Endothelial cell of umbilical vein (primary cell): Measurements from ENCODE around the gene RAP2A. TPM values are rescaled to one million over a fixed set of nuclear protein-coding genes. Genes with fewer than 3 reads are reported as not detected.

Source experiments
- BruUV-seq: library from RNA; stranded (reverse); fragments of 400-500 nt; replicated peaks from 2 replicates; lab custom pipeline; 2021; lab: Mats Ljungman, UMichigan
- CTCF ChIA-PET: fragments of 300-600, 350-600 bp; sonication (Branson Sonifier 250); formaldehyde crosslinking; loops from one replicate; lab custom pipeline; 2021; ENCODE audit warnings: antibody characterized with exemption, inconsistent platforms; lab: Charles Lee
- POLR2A ChIA-PET: fragments of 300-600, 350-600 bp; sonication (Branson Sonifier 250); formaldehyde crosslinking; loops from one replicate; lab custom pipeline; 2021; ENCODE audit warnings: antibody characterized with exemption, inconsistent platforms; lab: Charles Lee
- DNase-seq: peaks from one replicate; pipeline ENCODE4 v3.0.0-alpha.2; 2011; ENCODE audit warnings: low read depth, low spot score
- FAIRE-seq: peaks from 2 replicates; lab custom pipeline; 2011; peaks lifted over from hg19 to GRCh38; lab: Jason Lieb, UNC
- H2AFZ ChIP-seq: 2 replicates; pipeline ENCODE4 v1.6.0; 2012; ENCODE audit warnings: low read depth, low read length, control low read depth, inconsistent platforms
- H3K27ac ChIP-seq: 2 replicates; pipeline ENCODE4 v1.5.1; 2011; ENCODE audit warnings: low read depth, mild to moderate bottlenecking, control low read depth, low read length, moderate library complexity; ENCODE audit not compliant: insufficient read depth
- H3K27me3 ChIP-seq, 2 experiments: 2 replicates each; pipeline versions ENCODE4 v1.6.0 to v1.6.1; 2011; ENCODE audit warnings: low read length in 2 of 2, mixed read lengths in 1 of 2; ENCODE audit not compliant: control insufficient read depth in 2 of 2, insufficient read depth in 2 of 2
- H3K36me3 ChIP-seq, 2 experiments: 2 replicates in 1 of 2; 3 replicates in 1 of 2; pipeline ENCODE4 v1.5.1; 2011; ENCODE audit warnings: low read length in 2 of 2, mild to moderate bottlenecking in 1 of 2, moderate library complexity in 1 of 2; ENCODE audit not compliant: control insufficient read depth in 2 of 2, insufficient read depth in 2 of 2; ENCODE audit errors: extremely low read depth in 1 of 2
- H3K4me1 ChIP-seq: 3 replicates; pipeline ENCODE4 v1.5.1; 2011; ENCODE audit warnings: mild to moderate bottlenecking, low read length; ENCODE audit not compliant: control insufficient read depth, insufficient read depth; ENCODE audit errors: extremely low read depth
- H3K4me2 ChIP-seq: 2 replicates; pipeline ENCODE4 v1.6.1; 2011; ENCODE audit warnings: low read length, control low read depth, mixed read lengths; ENCODE audit not compliant: insufficient read depth
- H3K4me3 ChIP-seq, 3 experiments: fragments of 200-600 bp in 1 of 3; sonication (generic), shearing (Covaris generic) in 1 of 3; replicated peaks in 1 of 3; 2 replicates each; pipeline ENCODE4 v1.5.1; 2011 to 2016; ENCODE audit warnings: control low read depth in 3 of 3, low read length in 3 of 3, mild to moderate bottlenecking in 2 of 3, inconsistent platforms in 1 of 3, low read depth in 1 of 3, moderate library complexity in 1 of 3; ENCODE audit not compliant: insufficient read depth in 1 of 3
- H3K79me2 ChIP-seq: 2 replicates; pipeline ENCODE4 v1.6.0; 2012; ENCODE audit warnings: low read length, inconsistent platforms; ENCODE audit not compliant: control insufficient read depth, insufficient read depth
- H3K9ac ChIP-seq: replicated peaks from 2 replicates; pipeline ENCODE3; 2011; ENCODE audit warnings: low read length, control low read depth; ENCODE audit not compliant: insufficient read depth; ENCODE audit errors: extremely low read depth
- H3K9me1 ChIP-seq: replicated peaks from 3 replicates; pipeline ENCODE4 v1.6.0; 2011; ENCODE audit warnings: mild to moderate bottlenecking, low read length; ENCODE audit not compliant: control insufficient read depth, insufficient read depth; ENCODE audit errors: extremely low read depth
- H3K9me3 ChIP-seq: replicated peaks from 2 replicates; pipeline ENCODE4 v1.5.1; 2012; ENCODE audit warnings: low read length, inconsistent platforms; ENCODE audit not compliant: control insufficient read depth, insufficient read depth
- H4K20me1 ChIP-seq: replicated peaks from 2 replicates; pipeline ENCODE3; 2011; ENCODE audit warnings: mild to moderate bottlenecking, low read length; ENCODE audit not compliant: control insufficient read depth, insufficient read depth; ENCODE audit errors: extremely low read depth
- FOS ChIP-seq: IDR thresholded peaks from 2 replicates; pipeline ENCODE4 v1.6.1; 2011; ENCODE audit warnings: mild to moderate bottlenecking, low read length, moderate library complexity, borderline replicate concordance; ENCODE audit not compliant: insufficient read depth
- GATA2 ChIP-seq: IDR thresholded peaks from 2 replicates; pipeline ENCODE4 v1.7.0; 2011; ENCODE audit warnings: low read depth, mild to moderate bottlenecking, moderate library complexity, mixed read lengths, low read length; ENCODE audit not compliant: insufficient read length, insufficient read depth
- JUN ChIP-seq: IDR thresholded peaks from 2 replicates; pipeline ENCODE4 v1.6.1; 2011; ENCODE audit warnings: borderline replicate concordance, low read depth; ENCODE audit not compliant: insufficient read length, insufficient read depth
- MAX ChIP-seq: IDR thresholded peaks from 2 replicates; pipeline ENCODE4 v1.6.1; 2011; ENCODE audit not compliant: insufficient read depth, insufficient read length
- MYC ChIP-seq: IDR thresholded peaks from one replicate; pipeline ENCODE4 v1.6.1; 2011; ENCODE audit warnings: mild to moderate bottlenecking, low read depth, low read length
- POLR2A ChIP-seq: IDR thresholded peaks from 2 replicates; pipeline ENCODE4 v1.6.1; 2012; ENCODE audit warnings: low read depth, mild to moderate bottlenecking, control low read depth, low read length
- POLR2AphosphoS5 ChIP-seq: IDR thresholded peaks from 2 replicates; pipeline ENCODE4 v1.6.1; 2012; ENCODE audit warnings: low read depth, mild to moderate bottlenecking, control low read depth, low read length, moderate library complexity; ENCODE audit not compliant: insufficient read depth
- dilution Hi-C: fragments of 300-500 bp; cut with MboI; formaldehyde crosslinking; loops from one replicate; pipeline ENCODE4 v1.15.0; 2019; ENCODE audit warnings: low sequenced_read_pairs; ENCODE audit not compliant: extremely low pct_ligation_motif_present
- intact Hi-C: fragments of 100-400 bp; cut with micrococcal nuclease; formaldehyde crosslinking; loops from one replicate; pipeline ENCODE4 v1.10.0; 2022
- polyA plus RNA-seq, 4 experiments: library from polyadenylated mRNA; depleted of rRNA in 3 of 4; stranded (reverse) in 3 of 4; unstranded in 1 of 4; fragments of >200 nt; gene quantifications; 2 replicates each; pipeline versions ENCODE4 v1.2.1 to v1.2.3, GENCODE V29; 2011 to 2012; ENCODE audit warnings: missing spikeins in 1 of 4
- total RNA-seq: library from RNA; stranded (reverse); gene quantifications from 2 replicates; pipeline ENCODE4 v1.2.3, GENCODE V29; 2021

Gene RAP2A
- total and polyA plus RNA-seq, 2 donors (not counting 3 experiments of a cell fraction or from before 2014, with no cell fraction given) = 7.8 to 44.4 TPM

- Histone ChIP-seq H3K4me3 (no peak overlapping the region), H3K27me3 (no peaks in the 10 kb centered on the region), H3K9ac (no peak overlapping the region), H3K36me3 (peaks cover 12 to 19% of the 10 kb centered on the region in 2 experiments), H3K79me2 (peaks cover 2% of the 10 kb centered on the region), H3K9me1 (no peaks in the 10 kb centered on the region), H3K27ac (no peak overlapping the region), H4K20me1 (peaks cover 4% of the 10 kb centered on the region), H2AFZ (no peak overlapping the region), H3K4me2 (no peak overlapping the region), H3K4me1 (no peaks in the 10 kb centered on the region), H3K9me3 (no peaks in the 10 kb centered on the region)
- no peak for FAIRE-seq
- TF ChIP-seq FOS = no peak
- TF ChIP-seq MYC = no peak
- no peak for TF ChIP-seq POLR2A
- no peak for TF ChIP-seq GATA2
- no peak for TF ChIP-seq MAX
- TF ChIP-seq JUN = no peak
- ChIA-PET CTCF (interaction anchor here (0.9 kb wide), 1 partner anchor 9 kb away, joined by 3 read pairs; no protein-coding TSS in a partner anchor), POLR2A (interaction anchor here (1.5 kb wide), 1 partner anchor 45 kb away, joined by 3 read pairs; no protein-coding TSS in a partner anchor)
- dilution Hi-C loops (no loop called here), intact Hi-C loops (no loop called here)
- no TSS peak for BruUV-seq
- no peak for DNase-seq
Observed at GRCh38 chr13:97387890-97388289, 46.1 kb upstream of the RAP2A start.

DNA sequence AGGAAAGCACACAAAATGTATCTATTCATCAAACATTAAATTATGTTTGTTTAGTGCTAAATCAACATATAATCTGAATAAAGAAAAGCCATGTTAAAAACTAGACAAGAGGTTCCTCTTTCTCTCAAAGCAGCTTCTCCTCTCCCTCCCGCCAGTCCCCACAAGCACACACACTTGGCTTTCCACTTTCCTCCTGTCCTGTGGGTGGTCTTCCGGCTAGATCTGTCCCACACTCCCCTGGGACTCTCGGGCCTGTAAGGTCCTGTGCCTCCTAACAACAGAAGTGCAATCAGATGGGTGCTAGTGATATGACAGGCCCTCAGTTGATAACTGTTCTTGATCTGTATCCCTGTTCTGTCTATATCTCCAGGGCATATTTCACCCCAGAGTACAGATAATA, 45.6 kb upstream of the RAP2A start:
- no peak for TF ChIP-seq JUN
- no peak for TF ChIP-seq FOS
- TF ChIP-seq POLR2AphosphoS5 = no peak
- no peak for TF ChIP-seq MYC
- intact Hi-C loops = no loop called here
- ChIA-PET CTCF (no interaction called here), POLR2A (interaction anchor here (1.5 kb wide), 1 partner anchor 45 kb away, joined by 3 read pairs; no protein-coding TSS in a partner anchor)
- no peaks in the 10 kb centered on the region for H3K9me3 ChIP-seq
- BruUV-seq = no TSS peak
- H2AFZ ChIP-seq = no peak overlapping the region
- H3K9ac ChIP-seq = no peak overlapping the region
- dilution Hi-C loops = no loop called here
- FAIRE-seq (no peak), DNase-seq (no peak)
- peaks cover 4% of the 10 kb centered on the region for H4K20me1 ChIP-seq
- H3K27me3 ChIP-seq = no peaks in the 10 kb centered on the region
- H3K9me1 ChIP-seq = no peaks in the 10 kb centered on the region
- no peak overlapping the region for H3K27ac ChIP-seq
- H3K36me3 ChIP-seq = peaks cover 10 to 19% of the 10 kb centered on the region in 2 experiments
- peaks cover 2% of the 10 kb centered on the region for H3K79me2 ChIP-seq
- no peak overlapping the region for H3K4me3 ChIP-seq
- H3K4me1 ChIP-seq = no peaks in the 10 kb centered on the region
- no peak overlapping the region for H3K4me2 ChIP-seq
